ENCODE measurements around the gene SPTBN1. TPM values are rescaled to one million over a fixed set of nuclear protein-coding genes. Genes with fewer than 3 reads are reported as not detected.

Gene SPTBN1
- total and polyA plus RNA-seq, 2 of the 13 experiments (the other 11 are each of a cell fraction or from before 2014, with no cell fraction given), result 123 to 299 TPM

- no peak for TF ChIP-seq ZNF407 (CRISPR knock-in tag; IDR thresholded peaks at IDR 0.05; ENCODE audit: not compliant biosample characterization)
- 0 out of 2 replicates have a peak, but pooled peaks have one; percentile 34 for TF ChIP-seq ZNF691 (CRISPR knock-in tag; IDR thresholded peaks at IDR 0.05; ENCODE audit: borderline replicate concordance, low read depth)
- TF ChIP-seq MED8 (CRISPR knock-in tag; IDR thresholded peaks at IDR 0.05; ENCODE audit: insufficient replicate concordance), result no peak
- TF ChIP-seq IRX3 (CRISPR knock-in tag; IDR thresholded peaks at IDR 0.05; ENCODE audit: borderline replicate concordance, low read depth), result 0 out of 2 replicates have a peak, but pooled peaks have one; percentile 12
- no peak for TF ChIP-seq CREBL2 (CRISPR knock-in tag; IDR thresholded peaks at IDR 0.05; ENCODE audit: borderline replicate concordance)
- TF ChIP-seq ZNF280D (CRISPR knock-in tag; IDR thresholded peaks at IDR 0.05), result 0 out of 2 replicates have a peak, but pooled peaks have one; percentile 23
- TF ChIP-seq AFF4 (CRISPR knock-in tag; IDR thresholded peaks at IDR 0.05), result peak; percentile 73; the same call in 1 of the 2 replicates
- TF ChIP-seq SPEN (CRISPR knock-in tag; IDR thresholded peaks at IDR 0.05; ENCODE audit: low read depth), result no peak; the same call in 1 of the 2 replicates
- peak; percentile 63; the same call in 1 of the 2 replicates for TF ChIP-seq ZNF768 (CRISPR knock-in tag; IDR thresholded peaks at IDR 0.05)
- peak; percentile 49; the same call in 1 of the 2 replicates for TF ChIP-seq TFAP4 (IDR thresholded peaks at IDR 0.05; ENCODE audit: borderline replicate concordance, low read depth)
Observed at GRCh38 chr2:54455131-54455562, 980 bp upstream of the SPTBN1 start (continued).
